GM12892 (cell line): ENCODE data around the gene GEMIN7.

Experiments
- POLR2A ChIP-seq: IDR thresholded peaks from 2 replicates; pipeline ENCODE4 v1.6.1; 2011; ENCODE audit warnings: low read depth, low read length, control low read depth
- POLR2AphosphoS5 ChIP-seq: IDR thresholded peaks from 2 replicates; pipeline ENCODE4 v1.6.1; 2011; ENCODE audit warnings: low read depth, low read length, control low read depth
- TAF1 ChIP-seq: IDR thresholded peaks from 2 replicates; pipeline ENCODE4 v1.6.1; 2011; ENCODE audit warnings: low read depth, mild to moderate bottlenecking, control low read depth, low read length, borderline replicate concordance

GRCh38 chr19:45091031-45091923 lies 12.2 kb downstream of the GEMIN7 start:
- TF ChIP-seq TAF1 (peak; percentile 43; the same call in 1 of the 2 replicates), POLR2AphosphoS5 (peak; percentile 79), POLR2A (peak; percentile 74)
